Spinal cord (tissue), 10 donors: ENCODE results near the gene PTCH1. TPM values are rescaled to one million over a fixed set of nuclear protein-coding genes. Genes with fewer than 3 reads are reported as not detected.

Experiments
- DNase-seq, 6 donors: peaks; one replicate each; pipeline versions ENCODE4 v3.0.0 to v3.0.0-alpha.2; 2013 to 2015; ENCODE audit warnings: low spot score in 6 of 6, low read depth in 4 of 6
- H3K27ac ChIP-seq: one replicate; pipeline ENCODE4 v1.5.1; 2013; ENCODE audit warnings: low read depth, low read length, control low read depth
- H3K27me3 ChIP-seq: one replicate; pipeline ENCODE4 v1.6.1; 2013; ENCODE audit warnings: low read length; ENCODE audit not compliant: control insufficient read depth, insufficient read depth
- H3K36me3 ChIP-seq: one replicate; pipeline ENCODE4 v1.6.1; 2013; ENCODE audit warnings: low read length; ENCODE audit not compliant: control insufficient read depth, insufficient read depth
- H3K4me1 ChIP-seq: one replicate; pipeline ENCODE4 v1.6.1; 2013; ENCODE audit warnings: low read length; ENCODE audit not compliant: control insufficient read depth, insufficient read depth
- H3K4me3 ChIP-seq: one replicate; pipeline ENCODE4 v1.5.1; 2013; ENCODE audit warnings: low read depth, low read length, control low read depth
- H3K9me3 ChIP-seq: one replicate; pipeline ENCODE4 v1.6.1; 2013; ENCODE audit warnings: low read length; ENCODE audit not compliant: control insufficient read depth, insufficient read depth
- WGBS: methylation state at CpG from one replicate; pipeline ENCODE4 v1.1.5; 2013; ENCODE audit warnings: missing lambda C conversion rate; ENCODE audit not compliant: insufficient coverage; 5-methylcytosine and 5-hydroxymethylcytosine counted together
- polyA plus RNA-seq, 2 donors: library from polyadenylated mRNA; unstranded; fragments of 120-200 nt; gene quantifications; one replicate each; pipeline ENCODE4 v1.2.1, GENCODE V29; 2013; ENCODE audit not compliant: insufficient read length in 2 of 2
- total RNA-seq, 2 donors: library from RNA; depleted of rRNA in 1 of 2; stranded (reverse); fragments of 120-200 nt in 1 of 2; fragments of >200 nt in 1 of 2; gene quantifications; one replicate each; pipeline versions ENCODE4 v1.2.3 to v1.2.4, GENCODE V29; 2013 to 2014
- donor health status: healthy.

PTCH1 gene
- total and polyA plus RNA-seq, 4 donors: 24.2 to 76.7 (median 45.2) TPM

DNA sequence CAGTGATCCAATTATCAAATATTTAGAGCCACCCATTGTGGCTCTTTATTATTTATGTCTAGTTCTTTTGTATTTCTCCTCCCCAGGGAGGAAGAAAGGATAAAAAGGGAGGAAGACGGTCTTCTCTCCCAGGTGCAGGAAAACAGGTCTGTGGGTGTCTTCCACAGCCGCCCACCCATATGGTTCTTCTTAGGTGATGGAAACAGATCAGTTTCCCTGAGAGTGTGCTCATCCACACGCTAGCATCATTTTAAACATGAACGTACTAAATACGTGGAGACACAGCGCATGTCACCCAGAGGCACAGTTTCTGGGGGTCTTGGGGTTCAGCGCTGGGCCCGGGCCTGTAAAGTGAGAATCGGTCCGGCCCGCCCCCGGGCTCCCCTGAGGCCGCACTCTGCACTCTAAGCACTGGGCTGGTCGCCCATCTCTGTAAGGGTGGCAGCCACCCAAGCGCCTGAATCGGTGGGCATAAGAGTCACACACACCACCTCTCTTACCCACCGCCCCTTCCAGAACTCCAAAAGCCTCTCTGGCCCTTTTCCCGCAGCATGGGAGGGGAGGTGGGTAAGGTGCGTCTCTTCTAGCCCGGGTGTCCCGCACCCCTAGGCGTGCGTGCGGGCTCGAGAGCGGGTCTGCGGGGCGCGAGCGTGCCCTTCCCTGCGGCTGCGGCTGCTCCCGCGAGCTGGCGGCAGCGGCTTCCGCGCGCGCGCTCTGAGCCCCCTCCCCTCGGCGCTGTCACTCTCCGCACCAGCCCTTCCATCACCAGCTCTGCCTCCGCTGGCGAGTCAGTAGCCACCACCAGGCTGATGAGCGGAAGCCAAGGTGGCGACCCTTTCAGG is 1.3 kb downstream of the PTCH1 start:
- WGBS: 2% methylated on average over 43 of the region's 48 CpGs
- Histone ChIP-seq H3K9me3 (no peaks in the 10 kb centered on the region), H3K27me3 (peaks cover 2% of the 10 kb centered on the region), H3K27ac (peak overlapping the region; percentile 79), H3K36me3 (no peaks in the 10 kb centered on the region), H3K4me3 (peak overlapping the region; percentile 71), H3K4me1 (peaks cover 30% of the 10 kb centered on the region)
- peak in 2 of 6 donors; percentile 87 to 92 for DNase-seq

DNA sequence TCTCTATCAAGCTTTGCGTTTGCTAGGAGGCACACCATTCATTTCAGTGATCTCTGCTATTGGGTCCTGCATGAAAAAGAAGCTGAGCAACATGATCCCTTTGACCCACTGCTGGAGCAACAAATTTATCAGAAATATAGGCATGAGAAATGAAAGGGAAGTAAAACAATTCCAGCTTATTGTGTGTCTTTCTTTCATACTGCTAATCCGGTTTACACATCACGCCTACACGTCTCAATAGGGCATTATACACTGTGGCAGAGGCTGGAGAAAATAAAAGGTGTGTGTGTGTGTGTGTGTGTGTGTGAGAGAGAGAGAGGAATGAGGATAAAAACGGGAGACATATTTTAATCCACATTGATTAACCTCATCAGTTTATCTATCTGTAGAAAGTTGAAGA is 2.4 kb downstream of the PTCH1 start:
- no CpG with 5 or more reads among the region's 5 CpGs for WGBS
- H3K4me1 ChIP-seq: peaks cover 30% of the 10 kb centered on the region
- H3K36me3 ChIP-seq: no peaks in the 10 kb centered on the region
- peak overlapping the region; percentile 71 for H3K4me3 ChIP-seq
- peaks cover 2% of the 10 kb centered on the region for H3K27me3 ChIP-seq
- DNase-seq: peak in 1 of 6 donors; percentile 52
- no peaks in the 10 kb centered on the region for H3K9me3 ChIP-seq
- peak overlapping the region; percentile 59 for H3K27ac ChIP-seq

DNA sequence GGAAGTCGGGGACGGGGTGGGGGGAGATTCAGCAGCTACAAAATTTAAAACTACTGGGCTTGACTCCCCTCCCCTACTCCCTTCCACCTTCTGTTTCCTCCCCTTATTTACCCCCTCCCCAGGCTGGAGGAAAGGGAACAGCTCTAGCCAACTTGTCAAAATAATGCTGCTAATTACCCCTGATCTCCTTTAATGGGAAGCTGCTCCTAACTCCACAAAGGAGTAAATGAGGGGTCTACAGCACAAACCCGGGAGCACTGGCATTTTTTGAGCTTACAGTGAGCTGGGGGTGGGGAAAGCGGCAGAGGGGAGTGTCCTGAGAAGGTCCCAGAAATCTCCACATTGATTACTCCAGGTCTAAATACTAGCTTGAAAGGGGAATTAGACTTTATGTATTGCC is 3.1 kb downstream of the PTCH1 start:
- Histone ChIP-seq H3K27ac (peak overlapping the region; percentile 3), H3K4me3 (peak overlapping the region; percentile 71), H3K9me3 (no peaks in the 10 kb centered on the region), H3K4me1 (peaks cover 30% of the 10 kb centered on the region), H3K36me3 (no peaks in the 10 kb centered on the region), H3K27me3 (peaks cover 2% of the 10 kb centered on the region)
- DNase-seq: peak in 2 of 6 donors; percentile 10 to 53
- WGBS: no CpG with 5 or more reads among the region's 4 CpGs

DNA sequence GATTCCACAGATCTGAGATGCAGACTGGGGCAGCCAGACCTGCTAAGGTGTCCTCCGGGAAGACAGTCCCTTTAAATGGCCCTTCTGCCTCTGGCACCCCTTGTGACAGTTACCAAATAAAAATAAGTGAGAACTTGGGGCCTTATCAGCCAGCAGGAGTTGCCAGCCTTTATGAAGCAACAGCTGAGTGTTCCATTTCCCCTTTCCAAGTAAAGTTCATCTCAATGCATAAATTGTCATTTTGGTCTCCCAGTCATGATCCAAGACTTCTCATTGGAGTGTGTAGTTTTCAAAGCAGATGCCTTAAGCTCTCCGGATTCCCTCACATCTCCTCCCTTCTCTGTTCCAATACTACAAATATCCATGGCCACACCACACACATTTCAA is 4.1 kb downstream of the PTCH1 start:
- Histone ChIP-seq H3K4me1 (peaks cover 30% of the 10 kb centered on the region), H3K36me3 (peaks cover under 1% of the 10 kb centered on the region), H3K9me3 (no peaks in the 10 kb centered on the region), H3K27ac (peak overlapping the region; percentile 97), H3K27me3 (peaks cover 2% of the 10 kb centered on the region), H3K4me3 (peak overlapping the region; percentile 77)
- DNase-seq: peak in 1 of 6 donors; percentile 30
- WGBS: 20% methylated on average over 1 of the region's 2 CpGs

DNA sequence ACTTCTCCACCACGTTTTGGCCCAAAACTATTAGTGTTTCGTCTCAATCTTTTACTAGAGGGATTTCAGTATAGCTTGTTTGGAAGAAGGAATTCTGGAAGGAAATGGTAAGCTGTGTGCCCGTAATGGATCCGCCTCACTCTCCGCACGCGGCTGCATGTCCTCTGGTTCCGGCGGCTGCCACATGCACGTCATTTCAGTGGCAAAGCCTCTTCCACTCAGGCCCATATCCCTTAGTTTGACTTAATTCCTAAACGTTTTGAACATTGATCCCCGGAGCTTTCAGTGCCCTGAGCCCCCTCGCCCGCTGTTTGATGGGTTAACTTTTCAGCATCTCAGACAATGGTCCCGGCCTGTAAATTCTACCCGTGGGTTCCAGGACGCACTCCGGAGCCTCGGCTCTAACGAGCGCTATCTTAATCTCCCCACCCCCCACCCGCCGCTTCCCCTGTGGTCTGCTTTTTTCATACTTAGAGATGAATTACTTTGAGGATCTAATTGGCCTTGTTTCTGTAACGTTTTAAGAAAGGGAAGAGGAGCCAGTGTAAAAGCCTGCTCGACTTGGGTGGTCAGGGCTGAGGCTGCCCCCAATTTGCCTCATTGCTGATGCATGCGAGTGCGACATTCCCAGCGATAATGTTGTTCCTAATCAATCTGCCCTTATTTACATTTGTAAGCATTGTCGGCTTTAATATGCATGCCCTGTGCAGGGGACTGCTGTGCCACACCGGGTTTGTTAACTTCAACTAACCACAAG is 4.6 kb downstream of the PTCH1 start:
- no peaks in the 10 kb centered on the region for H3K27me3 ChIP-seq

DNA sequence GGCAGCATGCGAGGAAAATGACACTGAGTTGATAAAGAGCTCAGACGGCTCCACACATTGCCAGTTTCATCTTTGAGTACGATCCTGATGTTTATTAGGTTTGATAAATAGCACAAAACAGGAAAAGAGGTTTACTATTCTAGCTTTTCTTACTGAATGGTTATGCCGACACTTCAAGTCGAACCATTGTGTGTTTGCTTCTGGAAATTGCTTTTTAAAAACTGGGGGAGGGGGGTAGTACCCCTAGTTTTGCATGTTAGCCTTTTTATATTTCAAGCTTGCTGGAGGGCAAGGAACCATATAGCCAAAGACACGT is 5.2 kb downstream of the PTCH1 start:
- peaks cover 22% of the 10 kb centered on the region for H3K4me1 ChIP-seq
- H3K4me3 ChIP-seq: peak overlapping the region; percentile 77
- WGBS: 0% methylated on average over 3 of the region's 6 CpGs
- H3K36me3 ChIP-seq: peaks cover 8% of the 10 kb centered on the region
- no peak for DNase-seq
- H3K27ac ChIP-seq: peak overlapping the region; percentile 97
- no peaks in the 10 kb centered on the region for H3K9me3 ChIP-seq
- no peaks in the 10 kb centered on the region for H3K27me3 ChIP-seq

More for the DNA sequence above, 4.6 kb downstream of the PTCH1 start:
- peak in 2 of 6 donors; percentile 52 to 75 for DNase-seq
- peaks cover 4% of the 10 kb centered on the region for H3K36me3 ChIP-seq
- peaks cover 24% of the 10 kb centered on the region for H3K4me1 ChIP-seq
- H3K4me3 ChIP-seq: peak overlapping the region; percentile 77
- no peaks in the 10 kb centered on the region for H3K9me3 ChIP-seq
- peak overlapping the region; percentile 97 for H3K27ac ChIP-seq
- WGBS: 4% methylated on average over 17 of the region's 30 CpGs

DNA sequence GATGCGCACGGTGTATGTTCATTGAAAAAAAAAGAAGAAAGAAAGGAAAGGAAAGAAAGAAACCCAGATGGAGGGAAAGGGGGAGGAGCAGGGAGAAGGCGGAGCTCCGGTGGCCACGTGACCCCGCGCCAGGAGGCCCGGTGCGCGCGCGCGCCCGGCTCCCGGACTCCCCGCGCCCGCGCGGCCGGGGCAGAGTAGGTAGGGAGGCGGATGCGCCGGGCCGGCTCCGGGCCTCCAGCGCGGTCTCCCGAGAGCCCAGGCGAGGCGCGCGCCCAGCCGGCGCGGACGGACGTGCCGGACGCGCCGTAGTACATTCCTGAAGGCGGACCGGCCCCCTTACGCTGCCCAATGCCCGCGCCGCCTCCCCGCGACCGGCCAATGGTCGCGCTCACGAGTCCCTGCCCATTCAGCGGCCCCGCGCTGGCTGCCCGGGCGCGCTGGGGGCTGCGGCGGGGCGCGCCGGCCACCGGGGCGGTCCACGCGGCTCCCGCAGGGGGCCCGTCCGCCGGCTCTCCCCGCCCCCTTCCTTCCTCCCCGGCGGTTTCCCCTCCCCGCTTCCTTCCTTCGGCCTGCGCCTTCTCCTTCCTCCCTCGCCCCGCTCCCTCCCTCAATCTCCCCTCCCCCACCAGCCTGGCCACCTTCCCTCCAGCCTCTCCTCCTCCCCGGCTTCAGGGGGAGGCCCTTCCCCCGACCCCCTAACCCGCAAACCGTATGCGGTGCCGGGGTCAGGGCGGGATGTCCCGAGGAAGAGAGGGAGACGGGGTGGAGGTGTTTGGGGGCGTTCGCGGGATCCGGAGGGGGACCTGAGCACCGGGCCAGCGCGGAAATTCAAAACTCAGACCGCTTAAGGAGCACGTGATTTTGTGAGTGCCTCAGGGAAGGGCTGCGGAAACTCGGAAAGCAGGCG is 5.8 kb downstream of the PTCH1 start:
- Histone ChIP-seq H3K4me1 (peaks cover 22% of the 10 kb centered on the region), H3K36me3 (peaks cover 11% of the 10 kb centered on the region), H3K27ac (peak overlapping the region; percentile 97), H3K27me3 (no peaks in the 10 kb centered on the region), H3K4me3 (peak overlapping the region; percentile 80), H3K9me3 (no peaks in the 10 kb centered on the region)
- peak in 3 of 6 donors; percentile 90 to 98 (median 97) for DNase-seq
- WGBS: 0% methylated on average over 91 of the region's 102 CpGs

DNA sequence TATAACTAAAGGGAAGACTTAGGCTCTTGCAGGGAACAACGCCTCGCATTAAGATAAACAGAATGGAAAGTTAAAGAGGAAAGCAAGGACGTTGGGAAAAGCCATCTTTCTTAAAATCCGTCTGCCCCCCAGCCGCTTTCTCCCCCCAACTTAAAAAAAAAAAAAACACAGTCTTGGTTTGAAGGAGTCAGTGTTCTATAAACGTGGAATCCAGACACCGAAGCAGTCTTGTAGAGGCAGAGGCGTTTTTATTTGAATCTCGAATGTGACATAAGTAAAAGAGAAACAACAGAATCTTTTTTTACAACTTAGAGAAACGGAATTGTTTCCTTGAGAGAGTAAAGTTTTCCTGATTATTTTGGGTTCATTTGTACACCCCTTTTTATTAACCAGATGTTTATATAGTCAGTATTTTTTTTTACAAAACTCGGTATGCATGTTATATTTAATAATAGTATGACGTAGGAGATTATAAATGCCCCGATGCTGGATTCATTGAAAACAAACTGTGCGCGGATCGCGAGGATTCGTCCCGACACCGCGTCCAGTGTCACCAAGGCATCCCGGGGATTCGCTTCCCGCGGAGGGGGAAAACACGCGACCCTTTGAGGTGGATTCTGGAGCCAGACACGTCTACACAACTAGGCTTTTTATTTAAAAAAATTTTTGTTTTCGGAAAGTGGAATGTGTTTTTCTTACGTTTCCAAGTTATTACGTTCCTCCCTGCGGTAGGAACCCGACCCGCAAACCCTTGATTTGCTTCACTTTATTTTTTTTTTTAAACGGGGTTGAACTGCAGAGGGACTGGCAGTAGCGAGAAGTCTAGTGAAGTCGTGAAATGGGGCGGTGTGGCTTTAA is 6.7 kb downstream of the PTCH1 start:
- peaks cover 11% of the 10 kb centered on the region for H3K36me3 ChIP-seq
- peak overlapping the region; percentile 80 for H3K4me3 ChIP-seq
- H3K9me3 ChIP-seq: no peaks in the 10 kb centered on the region
- H3K27me3 ChIP-seq: no peaks in the 10 kb centered on the region
- peak overlapping the region; percentile 95 for H3K27ac ChIP-seq
- WGBS: under 1% methylated on average over 22 of the region's 38 CpGs
- no peak for DNase-seq
- H3K4me1 ChIP-seq: peaks cover 16% of the 10 kb centered on the region
